NCI-H524 treated with DMSO at 0.1 percent for 48 hours (cell line): Measurements from ENCODE around the gene SEZ6L.
"Not testable (repeated sequence)": the region's sequence is repeated elsewhere in the genome, so short reads cannot be mapped to it uniquely, and the experiment has no call there.

Experiments used
- DNase-seq: peaks from one replicate; lab custom pipeline; 2025; lab: John Stamatoyannopoulos, UW

SEZ6L gene

DNA sequence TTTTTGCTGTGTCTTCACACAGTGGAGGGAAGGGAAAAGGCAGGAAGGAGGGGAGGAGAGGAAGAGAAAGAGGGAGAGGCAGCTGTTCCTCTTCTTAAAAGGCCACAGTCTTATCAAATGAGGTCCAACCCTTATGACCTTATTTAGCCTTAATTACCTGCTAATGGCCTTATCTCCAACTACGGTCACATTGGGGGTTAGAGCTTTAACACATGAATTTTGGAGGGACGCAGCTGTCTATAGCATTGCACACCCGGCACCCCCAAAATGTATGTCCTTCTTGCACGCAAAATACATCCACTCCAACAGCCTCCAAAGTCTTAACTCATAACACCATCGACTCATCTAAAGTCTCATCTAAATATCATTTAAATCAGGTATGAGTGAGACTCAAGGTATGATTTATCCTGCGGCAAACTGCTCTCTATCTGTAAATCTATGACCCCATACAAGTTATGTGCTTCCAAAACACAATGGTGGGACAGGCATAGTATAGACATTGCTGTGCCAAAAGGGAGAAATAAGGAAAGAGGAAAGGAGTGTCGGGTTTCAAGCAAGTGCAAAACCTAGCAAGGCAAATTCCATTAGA lies 214.8 kb downstream of the SEZ6L start:
- DNase-seq = no peak

GRCh38 chr22:26385164-26385563 lies 215.9 kb downstream of the SEZ6L start:
- DNase-seq = peak; percentile 24

DNA sequence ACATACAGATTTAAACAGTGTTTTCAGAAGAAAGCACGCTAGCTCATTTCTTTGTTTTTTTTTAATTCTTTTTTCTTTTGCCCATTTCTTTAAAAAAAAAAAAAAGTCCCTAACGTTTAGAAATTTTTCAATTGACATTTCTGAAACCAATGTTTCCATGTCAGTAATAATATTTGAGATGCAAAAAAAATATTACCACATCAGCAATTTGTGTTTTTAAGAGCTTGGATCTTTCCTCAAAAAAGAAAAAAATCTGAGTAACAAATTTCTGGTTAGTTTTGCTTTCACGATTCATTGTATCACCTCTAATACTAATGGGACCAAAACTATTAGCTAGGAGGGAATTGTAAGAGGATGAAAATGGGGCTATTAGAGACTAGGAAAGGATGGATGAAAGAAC lies 219.9 kb downstream of the SEZ6L start:
- no peak for DNase-seq

DNA sequence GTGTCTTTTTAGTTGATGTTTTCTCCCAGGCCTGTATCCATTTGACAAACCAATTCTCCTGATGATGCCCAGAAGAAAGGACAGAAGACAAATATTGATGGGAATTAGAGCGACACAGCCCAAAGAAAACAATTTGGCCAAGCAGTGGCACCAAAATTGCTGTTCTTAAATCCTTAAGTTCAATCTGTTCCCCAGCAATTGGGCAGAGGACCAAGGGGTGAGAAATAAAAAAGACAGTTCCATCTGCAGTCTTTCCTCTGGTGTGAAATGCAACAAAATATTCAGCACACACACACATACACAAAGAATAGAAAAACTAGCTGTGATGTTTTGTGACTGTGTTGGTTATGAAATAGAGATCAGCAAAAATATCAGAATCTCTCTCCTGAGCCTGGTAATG lies 221.8 kb downstream of the SEZ6L start:
- DNase-seq = no peak

- DNase-seq = no peak
Measured at GRCh38 chr22:26391623-26392022, 222.4 kb downstream of the SEZ6L start.

DNA sequence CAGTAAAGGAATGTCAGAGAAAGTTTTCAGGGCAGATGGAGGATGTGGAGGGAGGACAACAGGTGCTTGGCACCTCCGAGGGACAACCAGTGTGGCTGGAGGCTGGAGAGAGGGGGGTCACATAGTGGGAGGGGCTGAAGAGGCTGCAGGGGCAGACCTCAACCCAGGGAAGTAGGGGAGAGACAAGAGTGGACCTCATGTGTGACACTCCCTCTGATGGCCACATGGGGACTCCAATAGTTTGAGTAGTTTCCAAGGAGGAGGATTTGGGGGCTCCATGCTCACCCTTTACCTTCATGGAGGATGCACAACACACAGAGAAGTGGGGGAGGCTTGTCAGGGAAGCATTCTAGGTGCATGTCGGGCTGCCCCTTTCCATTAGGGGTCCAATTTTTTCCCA lies 224.7 kb downstream of the SEZ6L start:
- no peak for DNase-seq

- DNase-seq = no peak
Measured at GRCh38 chr22:26394777-26395176, 225.5 kb downstream of the SEZ6L start.

DNA sequence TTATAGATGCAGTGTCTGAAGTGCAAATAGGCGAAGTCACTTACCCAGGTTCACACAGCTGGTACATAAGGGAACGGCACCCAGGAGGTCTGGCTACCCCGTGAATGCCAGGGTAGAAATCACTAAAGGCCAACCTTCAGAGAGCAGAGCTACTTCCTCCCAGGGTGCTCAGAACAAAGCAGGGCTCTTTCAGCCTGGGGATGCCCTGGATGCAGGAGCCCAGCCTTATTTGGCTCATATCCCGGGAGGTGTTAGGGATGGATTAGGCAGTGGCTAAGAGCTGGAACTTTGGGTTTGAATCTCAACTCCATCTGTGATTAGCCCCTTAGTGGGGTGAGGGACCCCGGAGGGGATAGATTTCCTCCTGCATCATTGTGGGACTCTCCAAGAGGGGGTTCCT lies 226.7 kb downstream of the SEZ6L start:
- no peak for DNase-seq

DNA sequence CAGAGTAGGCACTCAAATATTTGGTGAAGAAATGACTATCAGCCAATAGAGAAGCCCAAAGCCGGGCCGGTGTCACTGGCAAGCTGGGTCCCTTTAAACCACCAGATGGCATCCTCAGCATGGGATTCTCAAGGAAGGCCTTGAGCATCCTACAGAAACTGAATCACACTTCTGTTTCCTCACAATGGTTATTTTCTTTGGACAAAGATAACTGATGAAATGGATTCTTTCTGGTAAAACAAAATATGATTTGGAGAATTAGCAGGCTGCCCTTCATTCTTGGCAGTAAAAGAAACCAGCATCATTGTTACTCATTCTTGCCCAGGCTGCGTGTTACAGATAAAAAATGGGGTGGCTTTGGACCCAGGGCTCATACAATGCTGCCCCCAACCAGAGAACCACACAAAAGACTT lies 229.5 kb downstream of the SEZ6L start:
- no peak for DNase-seq

DNA sequence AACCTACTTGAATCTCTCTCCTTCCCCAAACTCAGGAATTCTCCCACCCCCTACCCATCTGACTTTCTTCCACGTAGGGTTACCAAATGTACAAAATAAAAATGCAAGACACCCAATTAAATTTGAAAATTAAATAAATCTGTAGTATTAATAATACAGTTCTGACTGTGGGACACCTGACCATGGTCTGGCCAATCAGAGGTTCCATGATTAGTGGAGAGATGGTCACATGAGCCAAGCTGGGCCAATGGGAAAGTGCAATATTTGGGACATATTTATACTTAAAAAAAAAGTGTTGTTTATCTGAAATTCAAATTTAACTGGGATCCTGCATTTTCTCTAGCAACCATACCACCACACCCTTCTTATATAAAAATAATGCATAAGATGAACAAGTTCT lies 230.0 kb downstream of the SEZ6L start:
- DNase-seq = no peak

DNA sequence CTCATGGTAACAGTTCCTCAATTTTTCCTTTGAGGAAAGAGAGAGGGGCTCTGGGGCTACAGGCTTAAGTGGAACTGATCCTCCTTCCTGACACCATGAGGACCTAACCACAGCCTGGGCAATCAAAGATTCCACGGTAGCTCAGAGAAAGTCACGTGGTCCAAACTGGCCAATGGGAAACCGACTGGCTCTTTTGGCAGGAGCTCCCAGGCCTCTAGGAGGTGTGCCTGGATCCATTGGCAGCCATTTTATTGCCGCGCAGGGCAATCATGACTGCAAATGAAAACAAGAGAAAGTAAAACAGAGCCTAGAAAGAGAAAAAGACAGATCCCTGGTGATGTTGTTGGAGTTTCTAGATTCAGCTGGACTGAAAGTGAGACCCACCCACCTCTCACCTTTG lies 232.5 kb downstream of the SEZ6L start:
- no peak for DNase-seq

DNA sequence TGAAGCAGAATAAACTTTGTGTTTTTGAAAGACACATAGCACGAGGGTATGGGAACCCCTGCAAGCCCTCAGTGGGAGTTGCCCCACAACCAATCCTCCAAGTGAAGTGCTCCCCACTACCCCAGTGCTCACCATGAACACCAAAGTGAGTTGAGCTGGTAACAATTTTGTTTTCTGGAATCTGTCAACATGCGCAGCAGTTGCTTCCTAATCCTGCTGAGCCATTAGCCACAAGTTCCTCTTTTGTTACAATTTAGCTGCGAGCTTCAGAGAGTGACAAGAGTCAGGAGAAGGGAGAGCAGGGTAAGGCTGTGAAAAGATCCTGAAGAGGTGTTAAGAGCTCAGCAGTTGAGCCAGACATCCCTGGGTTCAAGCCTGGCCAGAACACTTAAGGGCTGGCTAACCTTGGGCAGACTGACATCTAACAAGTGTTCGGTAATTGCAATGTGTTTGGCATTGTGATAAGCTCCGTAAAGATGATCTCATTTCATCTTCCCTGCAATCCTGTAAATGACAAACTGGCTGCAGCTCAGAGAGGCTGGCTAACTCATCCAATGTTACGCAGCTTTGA lies 235.7 kb downstream of the SEZ6L start:
- DNase-seq = no peak

GRCh38 chr22:26406118-26406517 lies 236.9 kb downstream of the SEZ6L start:
- DNase-seq = no peak

DNA sequence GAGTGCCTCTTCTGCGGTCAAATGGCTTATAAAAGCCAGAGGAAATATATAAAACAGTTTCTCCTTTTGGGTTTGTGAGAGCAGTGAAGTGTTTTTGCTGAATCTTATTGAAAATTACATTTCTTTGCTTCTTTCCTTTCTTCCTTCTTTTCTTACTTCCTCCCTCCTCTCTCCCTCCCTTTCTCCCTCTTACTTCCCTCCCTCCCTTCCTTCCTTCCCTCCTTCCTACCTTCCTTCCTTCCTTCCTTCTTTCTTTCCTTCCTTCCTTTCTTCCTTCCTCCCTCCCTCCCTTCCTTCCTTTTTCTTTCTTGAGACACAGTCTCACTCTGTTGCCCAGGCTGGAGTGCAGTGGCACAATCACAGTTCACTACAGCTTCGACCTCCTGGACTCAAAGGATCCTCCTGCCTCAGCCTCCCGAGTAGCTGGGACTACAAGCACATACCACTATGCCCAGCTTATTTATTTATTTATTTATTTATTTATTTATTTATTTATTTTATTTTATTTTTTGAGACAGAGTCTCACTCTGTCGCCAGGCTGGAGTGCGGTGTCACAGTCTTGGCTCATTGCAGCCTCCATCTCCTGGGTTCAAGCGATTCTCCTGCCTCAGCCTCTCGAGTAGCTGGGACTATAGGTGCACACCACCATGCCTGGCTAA lies 239.4 kb downstream of the SEZ6L start:
- DNase-seq = not testable (repeated sequence)

DNA sequence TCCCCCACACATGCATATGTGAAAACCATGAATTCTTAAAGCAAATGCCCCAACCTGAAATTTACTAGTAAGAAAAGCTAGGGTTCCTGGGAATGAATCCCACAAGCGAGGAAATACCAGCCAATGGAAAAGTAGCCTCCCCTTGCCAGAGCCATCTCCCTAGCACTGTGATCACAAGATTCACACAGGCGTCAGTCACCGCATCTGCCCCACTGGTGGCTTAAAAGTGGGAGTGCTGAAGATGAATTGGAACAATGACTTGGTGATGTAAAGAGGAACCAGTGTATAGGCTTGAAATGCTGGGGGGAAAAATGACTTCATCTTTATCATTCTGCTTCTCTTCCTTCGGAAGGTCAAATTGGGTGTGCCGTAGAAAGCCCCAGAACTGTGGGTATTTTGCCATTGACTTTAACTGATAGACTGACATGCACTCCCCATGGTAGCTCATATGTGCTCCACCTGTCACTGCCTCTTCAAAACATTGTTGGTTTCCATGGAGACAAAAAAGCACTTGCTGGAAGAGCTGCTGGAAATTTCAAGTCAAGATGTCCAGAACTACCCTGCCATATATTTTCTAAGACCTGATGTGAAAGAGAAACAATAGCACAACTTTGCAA lies 240.6 kb downstream of the SEZ6L start:
- peak; percentile 64 for DNase-seq

DNA sequence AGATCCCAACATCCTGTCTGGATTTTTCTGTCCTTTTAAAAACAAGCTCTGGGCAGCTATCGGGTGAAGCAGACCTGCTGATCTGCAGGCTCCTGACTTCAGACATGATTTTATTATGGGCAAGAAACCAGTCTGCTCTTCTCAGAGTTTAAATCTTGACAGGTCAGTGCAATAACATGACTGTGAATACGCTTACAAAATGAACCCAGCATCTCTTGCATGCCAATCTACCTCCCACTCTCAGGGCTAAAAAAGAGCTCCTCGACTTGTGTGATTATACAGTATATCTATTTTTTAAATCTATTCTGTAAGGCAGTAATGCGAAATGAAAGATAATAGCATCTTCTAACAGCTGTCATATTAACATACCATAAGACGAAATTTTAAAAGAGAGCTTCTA lies 241.1 kb downstream of the SEZ6L start:
- no peak for DNase-seq

DNA sequence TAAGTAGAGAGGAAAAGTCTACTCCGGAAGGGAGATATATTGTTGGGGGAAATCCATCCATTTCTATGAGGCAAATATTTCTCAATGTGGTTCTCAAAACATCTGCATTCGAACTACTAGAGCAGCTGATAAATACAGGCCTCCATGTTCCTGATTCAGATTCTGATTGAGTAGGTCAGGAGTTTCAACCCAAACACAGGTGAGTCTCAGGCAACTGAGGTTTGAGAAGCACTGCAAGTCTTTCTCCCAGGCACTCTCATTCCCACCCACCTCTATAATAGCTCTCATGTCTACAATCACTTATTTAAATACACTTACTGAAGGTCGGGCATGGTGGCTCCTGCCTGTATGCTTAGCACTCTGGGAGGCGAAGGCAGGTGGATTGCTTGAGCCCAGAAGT lies 245.1 kb downstream of the SEZ6L start:
- DNase-seq = no peak

DNA sequence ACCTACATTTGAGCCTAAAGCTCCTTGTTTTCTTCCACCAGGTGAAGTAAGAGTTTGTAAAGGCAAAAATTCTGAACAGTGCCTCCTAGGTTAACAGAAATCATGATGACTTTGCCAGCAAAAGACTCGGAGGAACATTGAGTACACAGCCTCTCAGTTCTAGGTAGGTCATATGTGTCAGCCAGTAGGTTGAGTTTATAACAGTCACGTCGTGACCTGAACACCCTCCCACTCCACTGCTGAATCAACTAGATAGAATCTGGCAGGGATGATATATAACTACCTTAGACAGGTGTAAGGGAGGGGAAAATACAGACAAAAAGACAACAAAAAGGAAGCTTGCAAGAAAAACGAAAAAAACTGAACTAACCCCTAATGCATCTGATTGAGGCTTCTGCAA lies 247.0 kb downstream of the SEZ6L start:
- DNase-seq = no peak

DNA sequence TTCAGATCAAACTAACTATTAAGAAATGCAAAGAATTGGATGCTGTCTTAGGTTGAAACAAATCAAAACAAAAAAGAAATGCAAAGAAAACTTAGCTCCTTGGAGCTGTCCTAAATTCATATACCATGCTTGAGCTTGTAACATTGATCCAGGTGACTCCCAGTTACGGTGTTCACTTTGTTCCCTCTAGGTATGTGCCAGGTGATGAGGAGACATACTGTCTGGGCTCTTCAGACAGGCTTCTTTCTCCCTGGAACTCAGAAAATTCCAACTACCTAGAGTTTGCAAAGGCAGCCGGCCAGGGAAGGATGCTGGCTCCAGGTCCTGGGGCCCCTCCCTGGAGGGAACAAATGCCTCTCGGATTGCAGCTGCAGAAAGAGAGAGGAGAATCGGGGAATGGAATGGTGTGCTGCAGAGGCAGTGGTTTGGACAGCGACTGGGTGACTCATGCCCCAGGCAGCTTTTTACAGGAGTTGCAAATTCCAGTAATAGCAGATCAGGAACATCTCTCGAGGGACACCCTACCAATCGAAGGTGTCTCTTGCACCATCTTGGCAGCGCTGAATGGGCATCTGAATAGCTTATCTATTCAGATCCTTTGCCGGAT lies 247.5 kb downstream of the SEZ6L start:
- no peak for DNase-seq

- DNase-seq = no peak
Measured at GRCh38 chr22:26417406-26417805, 248.1 kb downstream of the SEZ6L start.

DNA sequence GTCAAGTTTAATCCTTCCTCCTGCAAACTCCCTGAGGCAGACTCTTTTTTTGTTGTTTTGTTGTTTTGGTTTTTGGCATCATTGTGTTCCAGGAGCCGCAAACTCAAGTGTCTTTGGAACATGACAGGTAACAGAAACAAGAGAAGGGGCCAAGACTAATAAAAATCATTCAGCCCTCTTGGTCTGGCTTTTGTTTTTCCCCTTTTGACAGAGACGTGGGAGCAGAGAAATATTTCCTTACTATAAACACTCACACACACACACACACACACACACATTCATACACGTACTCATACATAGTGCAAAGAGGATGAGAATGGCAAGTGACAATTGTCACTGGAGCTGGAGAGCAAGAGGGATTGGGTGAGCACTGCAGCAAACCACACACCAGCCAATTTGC lies 249.4 kb downstream of the SEZ6L start:
- DNase-seq = no peak

GRCh38 chr22:26426924-26427323 lies 257.7 kb downstream of the SEZ6L start:
- DNase-seq = no peak
